Trophoblast cell (in vitro differentiated cells and primary cell): ENCODE data around the gene HSPA4L.

Experiments
- DNase-seq, 2 donors: peaks; one replicate each; pipeline ENCODE4 v3.0.0-alpha.2; 2016
- H2AFZ ChIP-seq: 2 replicates; pipeline ENCODE4 v1.6.1; 2013; ENCODE audit warnings: low read length, moderate library complexity, mild to moderate bottlenecking; ENCODE audit not compliant: insufficient read depth, poor library complexity
- H2AK5ac ChIP-seq: 2 replicates; pipeline ENCODE4 v1.6.1; 2013; ENCODE audit warnings: mild to moderate bottlenecking, low read length
- H2BK120ac ChIP-seq: 2 replicates; pipeline ENCODE4 v1.6.1; 2013; ENCODE audit warnings: low read length, mild to moderate bottlenecking, moderate library complexity; ENCODE audit not compliant: insufficient read depth, poor library complexity
- H2BK12ac ChIP-seq: 2 replicates; pipeline ENCODE4 v1.6.1; 2013; ENCODE audit warnings: mild to moderate bottlenecking, low read length, moderate library complexity
- H2BK5ac ChIP-seq: 2 replicates; pipeline ENCODE4 v1.6.1; 2013; ENCODE audit warnings: low read length, low read depth, moderate library complexity, mild to moderate bottlenecking; ENCODE audit not compliant: poor library complexity
- H3K14ac ChIP-seq: 2 replicates; pipeline ENCODE4 v1.6.1; 2013; ENCODE audit warnings: mild to moderate bottlenecking, low read length
- H3K18ac ChIP-seq: 2 replicates; pipeline ENCODE4 v1.6.1; 2013; ENCODE audit warnings: mild to moderate bottlenecking, low read length
- H3K23ac ChIP-seq: 2 replicates; pipeline ENCODE4 v1.6.1; 2013; ENCODE audit warnings: low read length
- H3K27ac ChIP-seq: 2 replicates; pipeline ENCODE4 v1.5.1; 2013; ENCODE audit warnings: low read depth, mild to moderate bottlenecking, inconsistent platforms, low read length, moderate library complexity
- H3K27me3 ChIP-seq: 2 replicates; pipeline ENCODE4 v1.6.1; 2013; ENCODE audit warnings: inconsistent platforms, mild to moderate bottlenecking, low read length, moderate library complexity; ENCODE audit not compliant: insufficient read depth
- H3K36me3 ChIP-seq, 2 experiments: 1 replicate in 1 of 2; 2 replicates in 1 of 2; pipeline ENCODE4 v1.6.1; 2013; ENCODE audit warnings: low read length in 2 of 2, mild to moderate bottlenecking in 2 of 2, moderate library complexity in 1 of 2; ENCODE audit not compliant: insufficient read depth in 2 of 2, control insufficient read depth in 1 of 2
- H3K4ac ChIP-seq: 2 replicates; pipeline ENCODE4 v1.6.1; 2013; ENCODE audit warnings: low read depth, mild to moderate bottlenecking, low read length, moderate library complexity
- H3K4me1 ChIP-seq, 2 experiments: 1 replicate in 1 of 2; 2 replicates in 1 of 2; pipeline ENCODE4 v1.6.1; 2013; ENCODE audit warnings: low read length in 2 of 2, mild to moderate bottlenecking in 2 of 2, moderate library complexity in 1 of 2; ENCODE audit not compliant: insufficient read depth in 2 of 2, control insufficient read depth in 1 of 2
- H3K4me2 ChIP-seq: 2 replicates; pipeline ENCODE4 v1.6.1; 2013; ENCODE audit warnings: inconsistent platforms, mild to moderate bottlenecking, low read length, moderate library complexity
- H3K4me3 ChIP-seq: 2 replicates; pipeline ENCODE4 v1.5.1; 2013; ENCODE audit warnings: mild to moderate bottlenecking, low read depth, low read length, inconsistent platforms
- H3K79me1 ChIP-seq: one replicate; pipeline ENCODE4 v1.6.1; 2013; ENCODE audit warnings: low read length
- H3K79me2 ChIP-seq: 2 replicates; pipeline ENCODE4 v1.6.1; 2013; ENCODE audit warnings: low read length, mild to moderate bottlenecking; ENCODE audit not compliant: control insufficient read depth, insufficient read depth, poor library complexity
- H3K9ac ChIP-seq: 2 replicates; pipeline ENCODE4 v1.6.1; 2013; ENCODE audit warnings: mild to moderate bottlenecking, low read length
- H3K9me3 ChIP-seq: 2 replicates; pipeline ENCODE4 v1.6.1; 2013; ENCODE audit warnings: low read depth, mild to moderate bottlenecking, control low read depth, inconsistent platforms, low read length; ENCODE audit not compliant: insufficient read depth
- H4K12ac ChIP-seq: 2 replicates; pipeline ENCODE4 v1.6.1; 2013; ENCODE audit warnings: low read depth, mild to moderate bottlenecking, low read length, moderate library complexity
- H4K8ac ChIP-seq: 2 replicates; pipeline ENCODE4 v1.6.1; 2013; ENCODE audit warnings: low read depth, mild to moderate bottlenecking, low read length, moderate library complexity
- H4K91ac ChIP-seq: one replicate; pipeline ENCODE4 v1.6.1; 2013; ENCODE audit warnings: low read depth, mild to moderate bottlenecking, low read length, moderate library complexity
- WGBS: extraction: QIAGEN DNeasy Blood & Tissue Kit; methylation state at CpG from one replicate; pipeline ENCODE4 v1.1.7; 2013; ENCODE audit warnings: missing lambda C conversion rate; ENCODE audit not compliant: insufficient read length, insufficient coverage; ENCODE audit errors: extremely low coverage; 5-methylcytosine and 5-hydroxymethylcytosine counted together

HSPA4L gene

DNA sequence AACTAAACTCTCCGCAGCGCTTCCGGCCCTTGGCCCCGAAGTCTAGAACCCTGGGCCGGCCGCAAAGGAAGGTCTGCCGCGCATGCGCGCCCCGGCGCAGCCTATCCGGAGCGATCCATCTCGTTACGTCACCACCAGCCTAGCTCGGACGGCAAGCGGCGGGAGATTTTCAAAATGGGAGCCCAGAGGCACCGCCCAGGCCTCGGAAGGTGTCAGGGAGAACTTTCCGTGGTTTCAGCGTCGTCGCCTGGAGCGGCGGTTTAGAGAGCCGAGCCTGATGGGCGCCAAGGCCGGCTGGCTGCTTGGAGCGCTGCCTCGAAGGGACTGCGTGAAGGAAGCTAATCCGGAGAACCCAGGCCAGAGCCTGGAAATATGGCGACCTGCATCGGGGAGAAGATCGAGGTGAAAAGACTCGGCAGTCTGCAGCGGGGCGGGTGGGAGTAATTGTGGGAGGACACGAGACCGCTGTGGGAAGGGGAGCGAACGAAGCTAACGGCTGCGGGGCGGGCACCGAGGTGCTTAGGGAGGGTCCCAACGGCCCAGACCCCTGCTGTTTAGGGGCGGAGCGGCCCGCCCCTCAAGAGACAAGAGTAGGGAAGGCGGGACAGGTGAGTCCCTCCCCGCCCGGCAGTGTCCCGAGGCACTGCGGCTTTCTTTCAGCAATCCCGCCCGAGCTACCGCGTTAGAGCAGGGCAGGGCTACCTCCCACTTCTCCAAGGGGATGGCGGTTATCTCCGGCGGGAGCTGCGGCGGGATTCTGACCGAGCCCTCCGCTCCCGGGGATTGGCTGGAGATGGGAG is 98.8 kb downstream of the HSPA4L start, which contains the start of gene PLK4:
PLK4 (plus strand) TSS at position 131 of the 800 bp plus-strand sequence; CDS start at position 373, 242 bp downstream.
- H3K79me1 ChIP-seq, result peaks cover 5% of the 10 kb centered on the region
- WGBS, result no CpG with 5 or more reads among the region's 70 CpGs
- H3K4ac ChIP-seq, result peak within 1 kb of the TSS; percentile 55
- H3K18ac ChIP-seq, result peak within 1 kb of the TSS; percentile 83
- H3K36me3 ChIP-seq, result peaks cover 8 to 10% of the 10 kb centered on the region in 2 experiments
- peak within 1 kb of the TSS; percentile 75 for H3K14ac ChIP-seq
- H3K4me2 ChIP-seq, result peak within 1 kb of the TSS; percentile 88
- DNase-seq, result peak; percentile 94 to 97
- peak within 1 kb of the TSS; percentile 91 for H4K91ac ChIP-seq
- H3K27me3 ChIP-seq, result no peaks in the 10 kb centered on the region
- H3K9ac ChIP-seq, result peak within 1 kb of the TSS; percentile 95
- peak within 1 kb of the TSS; percentile 64 for H4K12ac ChIP-seq
- H2AFZ ChIP-seq, result peak within 1 kb of the TSS; percentile 74
- peaks cover 2% of the 10 kb centered on the region for H3K79me2 ChIP-seq
- H3K4me1 ChIP-seq, result peaks cover 0 to 3% of the 10 kb centered on the region in 2 experiments
- peak within 1 kb of the TSS; percentile 86 for H4K8ac ChIP-seq
- H2AK5ac ChIP-seq, result peak within 1 kb of the TSS; percentile 74
- no peak within 1 kb of the TSS for H3K23ac ChIP-seq
- H3K27ac ChIP-seq, result peak within 1 kb of the TSS; percentile 84
- H3K4me3 ChIP-seq, result peak within 1 kb of the TSS; percentile 98
- peak within 1 kb of the TSS; percentile 57 for H2BK5ac ChIP-seq
- H3K9me3 ChIP-seq, result no peaks in the 10 kb centered on the region
- no peak within 1 kb of the TSS for H2BK12ac ChIP-seq
- H2BK120ac ChIP-seq, result peak within 1 kb of the TSS; percentile 44

DNA sequence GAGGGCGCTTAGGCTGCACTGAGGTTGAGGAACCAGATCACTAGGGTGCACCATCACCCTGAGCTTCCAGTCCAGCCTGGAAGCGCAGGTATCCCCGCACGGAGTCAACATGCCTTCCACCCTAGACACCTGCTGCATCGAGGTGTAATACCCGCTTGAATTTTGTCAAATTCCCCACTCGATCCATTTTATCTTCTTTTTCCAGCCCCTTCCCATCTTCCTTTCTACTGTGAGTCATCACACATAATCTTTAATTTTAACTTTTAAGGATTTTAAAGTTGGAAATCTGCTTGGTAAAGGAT is 99.4 kb downstream of the HSPA4L start:
- Histone ChIP-seq H3K23ac (no peak overlapping the region), H2BK5ac (no peak overlapping the region), H3K79me2 (peaks cover 2% of the 10 kb centered on the region), H2AK5ac (no peak overlapping the region), H3K9ac (peak overlapping the region; percentile 70), H3K14ac (peak overlapping the region; percentile 11), H3K79me1 (peaks cover 5% of the 10 kb centered on the region), H3K4me2 (peak overlapping the region; percentile 88), H4K8ac (peak overlapping the region; percentile 37), H3K36me3 (peaks cover 8 to 10% of the 10 kb centered on the region in 2 experiments), H2AFZ (peak overlapping the region; percentile 74), H3K4me3 (peak overlapping the region; percentile 98), H3K27ac (peak overlapping the region; percentile 48), H3K4me1 (peaks cover 0 to 3% of the 10 kb centered on the region in 2 experiments), H3K18ac (no peak overlapping the region), H3K27me3 (no peaks in the 10 kb centered on the region), H2BK120ac (no peak overlapping the region), H2BK12ac (no peak overlapping the region), H4K91ac (no peak overlapping the region), H4K12ac (no peak overlapping the region), H3K9me3 (no peaks in the 10 kb centered on the region), H3K4ac (peak overlapping the region; percentile 55)
- no peak for DNase-seq
- WGBS, result no CpG with 5 or more reads among the region's 7 CpGs

DNA sequence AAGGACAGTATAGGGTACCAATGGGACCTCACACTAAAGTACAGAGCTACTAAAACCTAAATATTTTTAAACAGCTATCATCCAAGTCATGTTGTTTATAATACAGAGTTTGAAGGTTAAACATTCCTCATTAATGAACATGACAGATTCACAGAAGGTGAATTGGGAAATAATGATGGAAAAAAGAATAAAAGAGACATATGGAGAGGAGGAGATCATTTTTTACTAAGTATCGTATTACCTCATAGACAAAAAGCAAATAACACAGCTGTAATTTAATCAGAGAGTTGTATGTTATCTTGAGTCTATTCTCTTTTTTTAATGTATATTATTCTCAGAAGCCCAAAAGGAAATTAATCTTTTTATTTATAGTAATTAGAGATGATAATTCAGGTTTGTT is 106.4 kb downstream of the HSPA4L start:
- Histone ChIP-seq H2AK5ac (no peak overlapping the region), H3K36me3 (peaks cover 8 to 10% of the 10 kb centered on the region in 2 experiments), H3K79me2 (no peaks in the 10 kb centered on the region), H3K4ac (no peak overlapping the region), H3K4me1 (no peaks in the 10 kb centered on the region), H3K79me1 (no peaks in the 10 kb centered on the region), H4K91ac (no peak overlapping the region), H3K4me3 (no peak overlapping the region), H4K8ac (no peak overlapping the region), H2BK12ac (no peak overlapping the region), H3K9me3 (no peaks in the 10 kb centered on the region), H3K9ac (no peak overlapping the region), H3K4me2 (no peak overlapping the region), H3K18ac (no peak overlapping the region), H2BK120ac (no peak overlapping the region), H2AFZ (no peak overlapping the region), H4K12ac (no peak overlapping the region), H3K23ac (no peak overlapping the region), H3K27me3 (no peaks in the 10 kb centered on the region), H3K27ac (no peak overlapping the region), H2BK5ac (no peak overlapping the region), H3K14ac (no peak overlapping the region)
- DNase-seq, result no peak
- WGBS, result no CpG with 5 or more reads among the region's 1 CpG

DNA sequence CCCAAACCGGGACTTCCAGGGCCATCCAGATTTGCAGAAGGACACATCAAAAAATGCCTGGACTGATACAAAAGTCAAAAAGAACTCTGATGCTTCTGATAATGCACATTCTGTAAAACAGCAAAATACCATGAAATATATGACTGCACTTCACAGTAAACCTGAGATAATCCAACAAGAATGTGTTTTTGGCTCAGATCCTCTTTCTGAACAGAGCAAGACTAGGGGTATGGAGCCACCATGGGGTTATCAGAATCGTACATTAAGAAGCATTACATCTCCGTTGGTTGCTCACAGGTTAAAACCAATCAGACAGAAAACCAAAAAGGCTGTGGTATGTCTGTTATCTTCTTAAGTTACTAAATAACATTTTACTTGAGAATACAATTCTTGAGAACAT is 107.8 kb downstream of the HSPA4L start:
- no peak overlapping the region for H3K9ac ChIP-seq
- H4K8ac ChIP-seq, result no peak overlapping the region
- H3K18ac ChIP-seq, result no peak overlapping the region
- no peak overlapping the region for H3K27ac ChIP-seq
- no peaks in the 10 kb centered on the region for H3K27me3 ChIP-seq
- no peak overlapping the region for H2BK12ac ChIP-seq
- no peaks in the 10 kb centered on the region for H3K79me1 ChIP-seq
- H2BK120ac ChIP-seq, result no peak overlapping the region
- H3K4me3 ChIP-seq, result no peak overlapping the region
- no CpG with 5 or more reads among the region's 3 CpGs for WGBS
- H3K4me2 ChIP-seq, result no peak overlapping the region
- peaks cover 6 to 8% of the 10 kb centered on the region in 2 experiments for H3K36me3 ChIP-seq
- no peak overlapping the region for H3K23ac ChIP-seq
- no peak overlapping the region for H3K14ac ChIP-seq
- H2AFZ ChIP-seq, result no peak overlapping the region
- H3K9me3 ChIP-seq, result no peaks in the 10 kb centered on the region
- no peaks in the 10 kb centered on the region for H3K4me1 ChIP-seq
- H4K12ac ChIP-seq, result no peak overlapping the region
- no peak overlapping the region for H2BK5ac ChIP-seq
- H2AK5ac ChIP-seq, result no peak overlapping the region
- H4K91ac ChIP-seq, result no peak overlapping the region
- peak in 1 of 2 donors; percentile 46 for DNase-seq
- H3K79me2 ChIP-seq, result no peaks in the 10 kb centered on the region
- no peak overlapping the region for H3K4ac ChIP-seq
